Fibroblast of mammary gland (primary cell): ENCODE results near the gene IQCE.

Experiments used
- DNase-seq: peaks from one replicate; pipeline ENCODE4 v3.0.0-alpha.2; 2010; ENCODE audit warnings: low read depth
- H3K4me3 ChIP-seq: 2 replicates; pipeline ENCODE4 v1.5.1; 2011; ENCODE audit warnings: low read depth, mild to moderate bottlenecking, low read length, moderate library complexity; ENCODE audit not compliant: control insufficient read depth
- CTCF ChIP-seq: conservative IDR thresholded peaks from 2 replicates; pipeline ENCODE4 v1.5.1; 2011; ENCODE audit warnings: low read depth, low read length, inconsistent platforms; ENCODE audit not compliant: control insufficient read depth, insufficient read depth

Gene IQCE

GRCh38 chr7:2647594-2648172, 88.9 kb downstream of the IQCE start:
- DNase-seq, result no peak
- H3K4me3 ChIP-seq, result no peak overlapping the region
- TF ChIP-seq CTCF, result no peak

GRCh38 chr7:2649139-2649838, 90.5 kb downstream of the IQCE start:
- no peak overlapping the region for H3K4me3 ChIP-seq
- TF ChIP-seq CTCF, result no peak
- DNase-seq, result no peak

- TF ChIP-seq CTCF, result no peak
- DNase-seq, result no peak
- no peak overlapping the region for H3K4me3 ChIP-seq
Observed at GRCh38 chr7:2649991-2650390, 91.2 kb downstream of the IQCE start.

DNA sequence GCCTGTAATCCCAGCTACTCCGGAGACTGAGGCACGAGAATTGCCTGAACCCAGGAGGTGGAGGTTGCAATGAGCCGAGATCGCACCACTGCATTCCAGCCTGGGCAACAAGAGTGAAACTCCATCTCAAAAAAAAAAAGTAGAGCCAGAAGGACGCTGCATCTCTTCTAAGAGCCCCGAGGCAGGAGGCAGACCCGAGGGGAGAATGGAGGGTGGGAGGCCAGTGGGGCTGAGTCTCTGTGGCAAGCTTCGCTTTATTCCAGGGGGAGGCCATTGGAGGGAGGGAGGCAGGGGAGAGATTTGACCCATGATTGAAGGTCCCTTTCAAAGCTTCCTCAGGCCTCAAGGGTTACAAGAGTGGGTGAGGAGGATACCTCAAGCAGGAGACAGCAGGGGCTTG, 91.7 kb downstream of the IQCE start:
- DNase-seq, result no peak
- TF ChIP-seq CTCF, result no peak
- no peak overlapping the region for H3K4me3 ChIP-seq

DNA sequence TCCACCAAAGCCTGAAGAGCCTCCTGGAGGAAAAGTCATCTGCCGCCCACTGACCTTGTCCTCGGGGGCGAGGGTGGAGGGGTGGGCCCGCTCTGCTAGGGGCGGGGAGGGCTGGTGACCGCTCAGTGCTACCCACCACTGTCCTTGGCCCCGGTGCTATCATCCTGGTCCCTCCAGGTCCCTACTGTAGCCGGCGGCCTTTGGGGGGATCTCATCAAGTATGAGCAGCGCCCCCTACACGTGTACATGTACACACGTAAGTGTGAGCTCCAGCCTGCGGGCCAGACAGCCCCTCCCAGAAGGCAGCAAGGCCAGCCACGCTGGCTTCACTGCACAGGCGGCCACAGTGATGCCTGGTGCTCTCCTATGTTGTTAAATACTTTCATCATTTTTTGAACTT, 92.6 kb downstream of the IQCE start:
- H3K4me3 ChIP-seq, result no peak overlapping the region
- peak; percentile 20 for TF ChIP-seq CTCF
- peak; percentile 40 for DNase-seq

- no peak for TF ChIP-seq CTCF
- no peak overlapping the region for H3K4me3 ChIP-seq
- no peak for DNase-seq
Observed at GRCh38 chr7:2651847-2652735, 93.3 kb downstream of the IQCE start.
